IMR-90 (cell line): Measurements from ENCODE around the gene MBD3L2B. TPM values are rescaled to one million over a fixed set of nuclear protein-coding genes. Genes with fewer than 3 reads are reported as not detected.

Source experiments
- ATAC-seq: fragments of 200-7000 bp; cut with Tn5 transposase; 2 replicates; pipeline ENCODE4 v1.9.1; 2020; ENCODE audit warnings: low read depth, mild to moderate bottlenecking, moderate library complexity
- BruUV-seq: library from RNA; stranded (reverse); fragments of 400-500 nt; replicated peaks from 2 replicates; lab custom pipeline; 2021; lab: Mats Ljungman, UMichigan
- CTCF ChIA-PET: fragments of 300-600 bp; formaldehyde crosslinking; extraction: SDS; loops from one replicate; lab custom pipeline; 2021; ENCODE audit warnings: antibody characterized with exemption; lab: Yijun Ruan, JAX
- POLR2A ChIA-PET: fragments of 300-600 bp; sonication (Branson Sonifier 250); formaldehyde crosslinking; loops from one replicate; lab custom pipeline; 2022; ENCODE audit warnings: antibody characterized with exemption; ENCODE audit not compliant: unreplicated experiment; lab: Charles Lee
- DNase-seq: peaks from one replicate; pipeline ENCODE4 v3.0.0; 2013
- H2AFZ ChIP-seq: replicated peaks from 2 replicates; pipeline ENCODE3; 2013; ENCODE audit warnings: low read length, mild to moderate bottlenecking; ENCODE audit not compliant: poor library complexity
- H2AK5ac ChIP-seq: 2 replicates; pipeline ENCODE4 v1.6.1; 2013; ENCODE audit warnings: low read depth, low read length, inconsistent platforms
- H2AK9ac ChIP-seq: replicated peaks from 2 replicates; pipeline ENCODE3; 2013; ENCODE audit warnings: mild to moderate bottlenecking, low read depth, low read length, moderate library complexity; ENCODE audit not compliant: poor library complexity
- H2BK120ac ChIP-seq: 2 replicates; pipeline ENCODE4 v1.6.1; 2013; ENCODE audit warnings: low read depth, low read length, inconsistent platforms
- H2BK15ac ChIP-seq: 3 replicates; pipeline ENCODE4 v1.6.1; 2013; ENCODE audit warnings: low read depth, low read length, inconsistent platforms
- H2BK20ac ChIP-seq: 2 replicates; pipeline ENCODE4 v1.6.1; 2013; ENCODE audit warnings: low read depth, mild to moderate bottlenecking, inconsistent platforms, low read length, moderate library complexity
- H2BK5ac ChIP-seq: 2 replicates; pipeline ENCODE4 v1.6.1; 2013; ENCODE audit warnings: mild to moderate bottlenecking, low read depth, low read length, inconsistent platforms; ENCODE audit not compliant: poor library complexity, severe bottlenecking
- H3K14ac ChIP-seq: replicated peaks from 2 replicates; pipeline ENCODE4 v1.6.1; 2013; ENCODE audit warnings: low read depth, low read length, inconsistent platforms
- H3K18ac ChIP-seq: 2 replicates; pipeline ENCODE4 v1.6.1; 2013; ENCODE audit warnings: low read depth, low read length, control low read depth
- H3K23ac ChIP-seq: 2 replicates; pipeline ENCODE4 v1.6.1; 2013; ENCODE audit warnings: low read depth, low read length, inconsistent platforms
- H3K27ac ChIP-seq: 2 replicates; pipeline ENCODE4 v1.5.1; 2013; ENCODE audit warnings: mild to moderate bottlenecking, control low read depth, low read length; ENCODE audit not compliant: insufficient read depth
- H3K27me3 ChIP-seq: 2 replicates; pipeline ENCODE4 v1.6.1; 2013; ENCODE audit warnings: low read length; ENCODE audit not compliant: control insufficient read depth, insufficient read depth
- H3K36me3 ChIP-seq: 2 replicates; pipeline ENCODE4 v1.6.1; 2013; ENCODE audit warnings: low read length, mixed read lengths; ENCODE audit not compliant: control insufficient read depth, insufficient read depth
- H3K4ac ChIP-seq: 2 replicates; pipeline ENCODE4 v1.6.1; 2013; ENCODE audit warnings: low read depth, low read length, inconsistent platforms
- H3K4me1 ChIP-seq: 2 replicates; pipeline ENCODE4 v1.6.1; 2013; ENCODE audit warnings: low read length, mixed read lengths; ENCODE audit not compliant: control insufficient read depth, insufficient read depth
- H3K4me2 ChIP-seq: 2 replicates; pipeline ENCODE4 v1.6.1; 2013; ENCODE audit warnings: low read depth, mild to moderate bottlenecking, control low read depth, low read length, moderate library complexity
- H3K4me3 ChIP-seq: 2 replicates; pipeline ENCODE4 v1.5.1; 2013; ENCODE audit warnings: low read depth, mild to moderate bottlenecking, control low read depth, low read length, moderate library complexity; ENCODE audit not compliant: insufficient read depth
- H3K56ac ChIP-seq: 2 replicates; pipeline ENCODE4 v1.6.1; 2013; ENCODE audit warnings: low read length, inconsistent platforms; ENCODE audit not compliant: insufficient read depth; ENCODE audit errors: extremely low read depth
- H3K79me1 ChIP-seq, 2 experiments: 2 replicates each; pipeline ENCODE4 v1.6.1; 2013; ENCODE audit warnings: low read length in 2 of 2, inconsistent platforms in 1 of 2, low read depth in 1 of 2
- H3K9ac ChIP-seq: 2 replicates; pipeline ENCODE4 v1.6.1; 2013; ENCODE audit warnings: low read depth, low read length, control low read depth
- H3K9me1 ChIP-seq: 2 replicates; pipeline ENCODE4 v1.6.1; 2013; ENCODE audit warnings: low read length, inconsistent platforms; ENCODE audit not compliant: insufficient read depth
- H3K9me3 ChIP-seq: 2 replicates; pipeline ENCODE4 v1.6.1; 2013; ENCODE audit warnings: low read length; ENCODE audit not compliant: control insufficient read depth, insufficient read depth
- H4K20me1 ChIP-seq: 2 replicates; pipeline ENCODE4 v1.6.1; 2013; ENCODE audit warnings: low read length, inconsistent platforms; ENCODE audit not compliant: insufficient read depth
- H4K5ac ChIP-seq: 2 replicates; pipeline ENCODE4 v1.6.1; 2013; ENCODE audit warnings: mild to moderate bottlenecking, low read depth, low read length, control low read depth
- H4K8ac ChIP-seq, 2 experiments: 2 replicates each; pipeline ENCODE4 v1.6.1; 2013; ENCODE audit warnings: low read depth in 2 of 2, low read length in 2 of 2, control low read depth in 1 of 2, inconsistent platforms in 1 of 2
- H4K91ac ChIP-seq: 2 replicates; pipeline ENCODE4 v1.6.1; 2013; ENCODE audit warnings: low read depth, low read length, inconsistent platforms; ENCODE audit not compliant: insufficient read depth
- BHLHE40 ChIP-seq: fragments of 150-350 bp; IDR thresholded peaks from 2 replicates; pipeline ENCODE4 v1.6.1; 2016; ENCODE audit warnings: mild to moderate bottlenecking, low read depth, low read length
- CEBPB ChIP-seq: IDR thresholded peaks from 2 replicates; pipeline ENCODE4 v1.6.1; 2012; ENCODE audit warnings: low read depth, low read length, improper control_type of control experiment
- CHD1 ChIP-seq: IDR thresholded peaks from 2 replicates; pipeline ENCODE4 v1.6.1; 2012; ENCODE audit warnings: low read depth, low read length, improper control_type of control experiment
- CTCF ChIP-seq: conservative IDR thresholded peaks from 2 replicates; pipeline ENCODE4 v1.5.1; 2012; ENCODE audit warnings: mild to moderate bottlenecking, low read depth, low read length, improper control_type of control experiment
- ELK1 ChIP-seq: fragments of 150-350 bp; IDR thresholded peaks from 2 replicates; pipeline ENCODE4 v1.6.1; 2016; ENCODE audit warnings: low read depth, mild to moderate bottlenecking, low read length, moderate library complexity, borderline replicate concordance
- FOS ChIP-seq: fragments of 150-350 bp; IDR thresholded peaks from 2 replicates; pipeline ENCODE4 v1.6.1; 2016; ENCODE audit warnings: low read depth, low read length
- MAFK ChIP-seq: IDR thresholded peaks from 2 replicates; pipeline ENCODE4 v1.6.1; 2012; ENCODE audit warnings: low read depth, low read length, improper control_type of control experiment
- MAZ ChIP-seq: IDR thresholded peaks from 2 replicates; pipeline ENCODE4 v1.6.1; 2012; ENCODE audit warnings: low read depth, mild to moderate bottlenecking, low read length, improper control_type of control experiment, moderate library complexity, borderline replicate concordance
- MXI1 ChIP-seq: IDR thresholded peaks from 2 replicates; pipeline ENCODE4 v1.6.1; 2012; ENCODE audit warnings: low read depth, mild to moderate bottlenecking, low read length, moderate library complexity, borderline replicate concordance
- NFE2L2 ChIP-seq: fragments of 150-350 bp; IDR thresholded peaks from 2 replicates; pipeline ENCODE4 v1.6.1; 2016; ENCODE audit warnings: low read depth, mild to moderate bottlenecking, low read length
- POLR2A ChIP-seq: IDR thresholded peaks from 2 replicates; pipeline ENCODE4 v1.6.1; 2012; ENCODE audit warnings: mild to moderate bottlenecking, low read depth, low read length
- RAD21 ChIP-seq: IDR thresholded peaks from 2 replicates; pipeline ENCODE4 v1.6.1; 2012; ENCODE audit warnings: low read length, improper control_type of control experiment
- RCOR1 ChIP-seq: IDR thresholded peaks from 2 replicates; pipeline ENCODE4 v1.6.1; 2012; ENCODE audit warnings: mild to moderate bottlenecking, low read length, improper control_type of control experiment; ENCODE audit not compliant: insufficient replicate concordance
- RFX5 ChIP-seq: IDR thresholded peaks from 2 replicates; pipeline ENCODE4 v1.8.0; 2012; ENCODE audit warnings: low read depth, mild to moderate bottlenecking, low read length, moderate library complexity
- SMC3 ChIP-seq: fragments of 150-350 bp; IDR thresholded peaks from 2 replicates; pipeline ENCODE4 v1.6.1; 2016; ENCODE audit warnings: low read depth, mild to moderate bottlenecking, antibody characterized with exemption, low read length, moderate library complexity
- USF2 ChIP-seq: fragments of 150-350 bp; IDR thresholded peaks from 2 replicates; pipeline ENCODE4 v1.6.1; 2017; ENCODE audit warnings: mild to moderate bottlenecking, antibody characterized with exemption, low read length, low read depth
- WGBS, 2 experiments: methylation state at CpG; one replicate each; pipeline versions ENCODE4 v1.1.5 to v1.1.7; 2013; ENCODE audit warnings: missing lambda C conversion rate in 2 of 2; ENCODE audit not compliant: insufficient read length in 1 of 2; ENCODE audit errors: extremely low coverage in 2 of 2; 5-methylcytosine and 5-hydroxymethylcytosine counted together
- dilution Hi-C: fragments of 300-500 bp; cut with HindIII; formaldehyde crosslinking; loops from one replicate; pipeline ENCODE4 v1.14.3; 2018; ENCODE audit warnings: low sequenced_read_pairs; ENCODE audit not compliant: unreplicated experiment
- in situ Hi-C: fragments of 300-500 bp; cut with MboI; formaldehyde crosslinking; loops from 3 replicates; pipeline ENCODE4 v1.14.3; 2019; ENCODE audit warnings: low sequenced_read_pairs, inconsistent platforms, mixed read lengths
- intact Hi-C: fragments of 100-400 bp; cut with micrococcal nuclease; formaldehyde crosslinking; loops from 2 replicates; pipeline ENCODE4 v1.10.0; 2022
- polyA plus RNA-seq, 3 experiments: library from polyadenylated mRNA; depleted of rRNA; stranded (reverse); fragments of >200 nt; gene quantifications; 2 replicates each; pipeline ENCODE4 v1.2.3, GENCODE V29; 2012; ENCODE audit warnings: low replicate concordance in 1 of 3
- total RNA-seq: library from RNA; depleted of rRNA; stranded (reverse); fragments of >200 nt; gene quantifications from 2 replicates; pipeline ENCODE4 v1.2.3, GENCODE V29; 2012

MBD3L2B gene
- total and polyA plus RNA-seq, 2 of the 4 experiments (the other 2 are of a cell fraction) = not detected

GRCh38 chr19:6999933-7000332 lies 21.3 kb downstream of the MBD3L2B start:
- Histone ChIP-seq H3K14ac (no peak overlapping the region), H2BK15ac (no peak overlapping the region), H3K4ac (no peak overlapping the region), H3K9me1 (no peaks in the 10 kb centered on the region), H3K18ac (no peak overlapping the region), H3K36me3 (no peaks in the 10 kb centered on the region), H4K91ac (no peak overlapping the region), H2AK9ac (no peak overlapping the region), H2BK20ac (no peak overlapping the region), H3K27ac (no peak overlapping the region), H2AFZ (no peak overlapping the region), H3K23ac (no peak overlapping the region), H2AK5ac (no peak overlapping the region), H3K79me1 (no peaks in the 10 kb centered on the region), H4K8ac (no peak overlapping the region), H3K56ac (no peak overlapping the region), H2BK5ac (no peak overlapping the region), H3K9me3 (peaks cover 15% of the 10 kb centered on the region), H3K27me3 (no peaks in the 10 kb centered on the region), H3K4me3 (no peak overlapping the region), H3K4me2 (no peak overlapping the region), H3K4me1 (no peaks in the 10 kb centered on the region), H3K9ac (no peak overlapping the region), H4K5ac (no peak overlapping the region), H2BK120ac (no peak overlapping the region), H4K20me1 (no peaks in the 10 kb centered on the region)
- no TSS peak for BruUV-seq
- intact Hi-C loops = no loop called here
- POLR2A ChIA-PET = no interaction called here
- no peak for DNase-seq
- CTCF ChIA-PET = no interaction called here
- dilution Hi-C loops = no loop called here
- TF ChIP-seq RFX5 (no peak), MAZ (no peak), CTCF (no peak), NFE2L2 (no peak), FOS (no peak), POLR2A (no peak), MAFK (no peak), CHD1 (no peak), MXI1 (no peak), RCOR1 (no peak), ELK1 (no peak), SMC3 (no peak), RAD21 (no peak), BHLHE40 (no peak), CEBPB (no peak), USF2 (no peak)
- ATAC-seq = no peak
- in situ Hi-C loops = no loop called here
- no CpG with 5 or more reads among the region's 7 CpGs for WGBS, 2 experiments
